Kidney epithelial cell (primary cell): ENCODE measurements around the gene PCYT2. TPM values are rescaled to one million over a fixed set of nuclear protein-coding genes. Genes with fewer than 3 reads are reported as not detected.

Source experiments
- DNase-seq: peaks from one replicate; pipeline ENCODE4 v3.0.0-alpha.2; 2010; ENCODE audit warnings: low read depth
- H3K27me3 ChIP-seq: 2 replicates; pipeline ENCODE4 v1.6.0; 2011; ENCODE audit warnings: low read length; ENCODE audit not compliant: control insufficient read depth, insufficient read depth
- H3K36me3 ChIP-seq: 2 replicates; pipeline ENCODE4 v1.5.1; 2011; ENCODE audit warnings: low read length; ENCODE audit not compliant: control insufficient read depth, insufficient read depth
- H3K4me3 ChIP-seq: 2 replicates; pipeline ENCODE4 v1.5.1; 2011; ENCODE audit warnings: low read depth, mild to moderate bottlenecking, control low read depth, low read length
- total RNA-seq: library from RNA; depleted of rRNA; stranded (reverse); fragments of >200 nt; gene quantifications from 2 replicates; pipeline ENCODE4 v1.2.3, GENCODE V29; 2015
- TF ChIP-seq, protein P1 (sequence below): IDR thresholded peaks from 2 replicates; pipeline ENCODE4 v1.5.1; 2011; ENCODE audit warnings: mild to moderate bottlenecking, moderate library complexity, low read length, control low read depth, inconsistent platforms; ENCODE audit not compliant: insufficient read depth, poor library complexity, severe bottlenecking

PCYT2 gene
- total RNA-seq, 1 donor from 2014 or later: 30.4 TPM

DNA sequence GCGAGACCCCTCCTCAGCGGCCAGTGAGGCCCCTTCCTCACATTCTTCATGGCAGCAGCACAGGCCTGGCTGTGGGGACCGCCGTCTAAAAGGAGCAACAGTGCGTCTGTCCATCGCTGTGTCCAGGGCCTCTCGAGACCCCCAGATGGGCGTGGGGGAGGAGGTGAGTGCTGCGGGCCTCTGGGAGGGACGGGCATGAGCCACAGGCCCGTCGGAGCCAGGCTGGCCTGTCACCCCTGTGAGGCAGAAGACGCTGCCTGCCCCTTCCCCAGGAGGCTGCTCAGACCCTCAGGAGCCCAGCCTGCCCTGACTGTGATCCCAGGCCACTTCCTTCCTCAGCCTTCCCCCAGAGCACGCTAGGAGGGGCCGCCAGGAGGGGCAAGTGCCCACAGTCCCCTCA lies 28.0 kb upstream of the PCYT2 start:
- TF ChIP-seq, protein P1, sequence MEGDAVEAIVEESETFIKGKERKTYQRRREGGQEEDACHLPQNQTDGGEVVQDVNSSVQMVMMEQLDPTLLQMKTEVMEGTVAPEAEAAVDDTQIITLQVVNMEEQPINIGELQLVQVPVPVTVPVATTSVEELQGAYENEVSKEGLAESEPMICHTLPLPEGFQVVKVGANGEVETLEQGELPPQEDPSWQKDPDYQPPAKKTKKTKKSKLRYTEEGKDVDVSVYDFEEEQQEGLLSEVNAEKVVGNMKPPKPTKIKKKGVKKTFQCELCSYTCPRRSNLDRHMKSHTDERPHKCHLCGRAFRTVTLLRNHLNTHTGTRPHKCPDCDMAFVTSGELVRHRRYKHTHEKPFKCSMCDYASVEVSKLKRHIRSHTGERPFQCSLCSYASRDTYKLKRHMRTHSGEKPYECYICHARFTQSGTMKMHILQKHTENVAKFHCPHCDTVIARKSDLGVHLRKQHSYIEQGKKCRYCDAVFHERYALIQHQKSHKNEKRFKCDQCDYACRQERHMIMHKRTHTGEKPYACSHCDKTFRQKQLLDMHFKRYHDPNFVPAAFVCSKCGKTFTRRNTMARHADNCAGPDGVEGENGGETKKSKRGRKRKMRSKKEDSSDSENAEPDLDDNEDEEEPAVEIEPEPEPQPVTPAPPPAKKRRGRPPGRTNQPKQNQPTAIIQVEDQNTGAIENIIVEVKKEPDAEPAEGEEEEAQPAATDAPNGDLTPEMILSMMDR: no peak
- DNase-seq: no peak
- H3K36me3 ChIP-seq: peaks cover 2% of the 10 kb centered on the region
- peaks cover 34% of the 10 kb centered on the region for H3K27me3 ChIP-seq
- H3K4me3 ChIP-seq: no peak overlapping the region

DNA sequence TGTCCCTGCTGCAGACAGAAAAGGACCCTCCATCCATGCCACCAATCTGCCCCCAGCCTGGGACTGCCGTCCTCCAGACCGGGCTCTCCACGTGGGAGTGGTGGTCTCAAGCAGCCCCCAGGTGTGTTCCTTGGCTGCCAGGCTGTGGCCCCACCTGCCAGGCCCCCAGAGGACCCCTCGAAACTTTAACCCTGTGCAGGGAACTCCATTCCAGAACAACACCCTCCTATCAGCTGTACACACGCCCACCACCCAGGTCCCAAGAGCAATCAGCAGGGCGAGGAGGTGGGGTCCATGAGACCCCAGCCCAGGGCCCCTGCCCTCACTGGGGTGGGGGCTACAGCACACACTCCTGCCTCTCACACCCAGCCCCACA lies 24.5 kb upstream of the PCYT2 start:
- TF ChIP-seq, protein P1: no peak
- no peak overlapping the region for H3K4me3 ChIP-seq
- H3K36me3 ChIP-seq: peaks cover 2% of the 10 kb centered on the region
- peaks cover 13% of the 10 kb centered on the region for H3K27me3 ChIP-seq
- DNase-seq: no peak

DNA sequence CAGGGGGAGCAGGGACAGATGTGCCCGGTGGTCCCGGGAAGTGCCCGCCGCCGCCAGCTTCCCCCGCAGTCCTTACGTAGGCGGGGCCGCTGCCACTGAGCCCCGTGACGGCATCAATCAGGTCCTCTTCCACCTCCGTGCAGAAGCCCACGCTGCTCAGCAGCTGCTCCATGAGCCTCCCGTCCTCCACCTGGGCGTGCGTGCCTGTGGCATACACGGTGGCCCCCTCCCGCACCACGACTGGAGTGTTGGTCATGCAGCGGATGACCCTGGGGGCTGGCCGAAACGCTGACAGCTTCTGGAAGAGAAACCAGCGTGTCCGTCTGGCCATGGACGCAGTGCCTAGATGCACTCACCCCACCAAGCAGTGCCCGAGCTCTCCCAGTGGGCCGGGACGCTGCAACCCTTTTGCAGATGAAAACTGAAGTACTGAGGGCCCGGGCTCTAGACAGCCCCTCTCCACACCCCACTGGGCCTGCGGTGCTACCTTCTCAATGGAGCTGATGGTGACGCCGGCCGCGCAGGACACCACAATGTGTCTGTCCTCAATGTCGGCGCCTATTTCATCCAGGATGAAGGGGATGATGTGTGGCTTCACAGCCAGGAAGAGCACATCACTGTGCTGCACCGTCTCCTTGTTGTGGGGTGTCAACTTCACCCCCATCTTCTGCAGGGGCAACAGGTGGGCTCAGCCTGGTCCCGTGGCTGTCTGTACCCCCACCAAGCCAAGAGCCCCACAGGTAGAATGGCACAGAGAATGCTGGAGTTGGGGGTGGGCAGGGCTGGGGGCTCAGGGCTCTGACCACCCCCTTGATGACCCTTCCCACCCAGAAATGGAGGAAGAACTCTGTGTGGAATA lies 23.9 kb upstream of the PCYT2 start:
- Histone ChIP-seq H3K27me3 (peaks cover 9% of the 10 kb centered on the region), H3K4me3 (no peak overlapping the region), H3K36me3 (peaks cover 2% of the 10 kb centered on the region)
- TF ChIP-seq, protein P1: no peak
- no peak for DNase-seq

DNA sequence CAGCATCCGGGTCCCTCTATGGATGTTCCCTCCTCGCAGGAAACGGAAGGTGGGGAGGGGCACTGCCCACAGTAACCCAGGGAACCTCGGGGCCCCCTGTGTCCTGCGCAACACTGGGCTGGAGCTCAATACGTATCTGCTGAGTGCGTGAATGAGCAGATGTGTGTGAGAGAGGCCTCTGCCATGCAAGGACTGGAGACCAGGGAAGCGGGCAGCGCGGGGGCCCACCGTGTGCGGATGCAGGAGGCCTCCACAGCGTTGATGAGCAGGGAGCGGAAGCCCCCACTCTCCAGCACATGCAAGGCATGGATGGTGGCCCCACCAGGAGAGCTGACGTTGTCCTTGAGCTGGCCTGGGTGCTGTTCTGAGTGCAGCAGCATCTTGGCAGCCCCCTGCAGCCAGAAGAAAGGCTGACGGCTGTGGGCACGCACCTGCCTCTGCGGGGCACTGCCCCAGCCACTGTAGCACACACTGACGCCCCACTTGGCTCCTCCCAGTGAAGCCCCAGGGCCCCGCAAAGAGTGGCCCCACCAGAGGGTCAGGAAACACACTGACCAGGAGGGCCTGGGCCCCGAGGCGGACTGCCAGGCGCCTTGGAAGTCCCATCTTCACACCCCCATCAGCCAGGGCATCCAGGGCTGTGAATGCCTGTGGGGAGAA lies 23.0 kb upstream of the PCYT2 start:
- peaks cover under 1% of the 10 kb centered on the region for H3K27me3 ChIP-seq
- no peak overlapping the region for H3K4me3 ChIP-seq
- H3K36me3 ChIP-seq: peaks cover 2% of the 10 kb centered on the region
- DNase-seq: no peak
- TF ChIP-seq, protein P1: no peak

DNA sequence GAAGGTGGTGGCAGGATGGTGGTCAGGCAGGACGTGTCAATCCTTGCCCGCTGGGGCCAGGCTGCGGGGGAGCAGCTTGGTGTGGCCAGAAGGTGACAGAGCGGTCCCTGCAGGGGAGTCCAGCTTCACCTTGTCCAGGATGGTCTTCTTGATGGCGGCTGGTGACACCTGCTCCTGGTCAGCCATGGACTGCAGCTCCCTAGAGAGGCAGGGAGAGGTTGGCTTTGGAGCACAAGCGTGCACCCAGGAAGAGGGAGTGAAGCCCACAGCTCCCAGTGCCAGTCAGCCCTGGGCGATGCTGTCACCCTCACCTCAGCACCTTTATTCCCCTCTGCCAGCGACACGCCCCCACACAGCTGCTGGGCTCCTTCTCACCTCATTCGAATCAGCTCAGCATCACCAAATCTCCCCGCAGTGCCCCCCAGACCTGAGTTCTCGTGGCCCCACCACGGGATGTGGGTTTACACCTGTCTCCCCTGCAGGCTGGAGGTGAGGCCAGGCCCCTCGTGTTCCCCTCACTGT lies 22.0 kb upstream of the PCYT2 start:
- DNase-seq: no peak
- TF ChIP-seq, protein P1: no peak
- H3K36me3 ChIP-seq: peaks cover 2% of the 10 kb centered on the region
- peaks cover 8% of the 10 kb centered on the region for H3K27me3 ChIP-seq
- H3K4me3 ChIP-seq: no peak overlapping the region
